WTC11 (cell line): ENCODE results near the gene EEF2.

Experiments used
- CTCF ChIP-seq: fragments of 200-600 bp; IDR thresholded peaks from 2 replicates; pipeline ENCODE4 v1.8.0; 2022; ENCODE audit warnings: antibody characterized with exemption
- FOXK1 ChIP-seq: sonication (generic); formaldehyde crosslinking; IDR thresholded peaks from 2 replicates; pipeline ENCODE4 v1.8.0; 2022; ENCODE audit warnings: mild to moderate bottlenecking, moderate library complexity, missing genetic modification reagents
- USF1 ChIP-seq: sonication (generic); formaldehyde crosslinking; IDR thresholded peaks from 2 replicates; pipeline ENCODE4 v1.8.0; 2022; ENCODE audit warnings: mild to moderate bottlenecking, missing genetic modification reagents
- ZNF281 ChIP-seq: sonication (generic); formaldehyde crosslinking; IDR thresholded peaks from 2 replicates; pipeline ENCODE4 v1.8.0; 2023; ENCODE audit warnings: mild to moderate bottlenecking, missing genetic modification reagents

GRCh38 chr19:4016903-4017638, 31.8 kb upstream of the EEF2 start:
- TF ChIP-seq ZNF281 (CRISPR knock-in tag) = no peak
- TF ChIP-seq CTCF = no peak
- no peak for TF ChIP-seq USF1 (CRISPR knock-in tag)
- no peak for TF ChIP-seq FOXK1 (CRISPR knock-in tag)
